ENCODE measurements around the gene LRRC7.
"Not testable (repeated sequence)": the region's sequence is repeated elsewhere in the genome, so short reads cannot be mapped to it uniquely, and the experiment has no call there.

LRRC7 gene

DNA sequence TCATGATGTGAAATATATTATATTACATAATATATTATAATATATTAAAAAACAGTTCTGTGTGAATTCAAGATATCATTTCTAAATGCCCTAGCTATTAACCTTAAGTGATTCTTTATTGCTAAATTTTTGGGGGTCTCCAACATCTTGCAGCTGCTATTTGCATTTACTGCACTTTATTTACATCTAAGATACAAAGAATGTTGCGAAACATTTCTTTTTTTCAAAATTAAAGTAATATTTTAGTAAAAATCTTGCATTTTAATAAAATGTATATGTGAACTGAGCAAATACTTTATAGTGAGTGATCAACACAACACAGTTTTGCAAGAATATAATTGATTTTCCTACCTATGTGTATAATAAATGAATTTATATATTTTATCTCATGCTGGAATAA is 456.6 kb downstream of the LRRC7 start:
- FAIRE-seq: no peak

DNA sequence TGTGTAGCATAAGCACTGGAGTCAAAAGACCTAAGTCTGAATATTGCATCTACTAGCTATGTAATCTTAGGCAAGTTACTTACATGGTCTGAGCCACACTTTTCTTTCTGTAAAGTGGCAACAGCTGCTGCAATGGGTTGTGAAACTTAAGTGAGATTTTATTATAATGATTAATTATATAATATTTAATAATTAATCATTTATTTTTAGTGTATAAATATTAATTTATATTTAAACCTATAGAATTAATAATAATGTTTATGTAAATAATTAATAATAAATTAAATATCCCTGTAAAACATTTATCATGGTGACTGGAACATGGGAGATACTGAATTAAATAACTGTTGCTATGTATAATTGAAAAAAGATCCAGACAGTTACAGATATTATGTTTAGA is 457.3 kb downstream of the LRRC7 start:
- FAIRE-seq (no peak), DNase-seq (ENCODE audit: insufficient read length, low spot score) (no peak)

More for the DNA sequence above, 456.6 kb downstream of the LRRC7 start:
- no peak for DNase-seq (ENCODE audit: insufficient read length, low spot score)

- no peak for DNase-seq (ENCODE audit: insufficient read length, low spot score)
Observed at GRCh38 chr1:70025846-70026245, 458.1 kb downstream of the LRRC7 start.

GRCh38 chr1:70033266-70033873 is 465.6 kb downstream of the LRRC7 start:
- no peak for FAIRE-seq
- no peak for DNase-seq (ENCODE audit: insufficient read length, low spot score)

More at GRCh38 chr1:70025846-70026245, 458.1 kb downstream of the LRRC7 start:
- FAIRE-seq: no peak

- FAIRE-seq (no peak), DNase-seq (ENCODE audit: insufficient read length, low spot score) (no peak)
Observed at GRCh38 chr1:70033936-70034335, 466.2 kb downstream of the LRRC7 start.

DNA sequence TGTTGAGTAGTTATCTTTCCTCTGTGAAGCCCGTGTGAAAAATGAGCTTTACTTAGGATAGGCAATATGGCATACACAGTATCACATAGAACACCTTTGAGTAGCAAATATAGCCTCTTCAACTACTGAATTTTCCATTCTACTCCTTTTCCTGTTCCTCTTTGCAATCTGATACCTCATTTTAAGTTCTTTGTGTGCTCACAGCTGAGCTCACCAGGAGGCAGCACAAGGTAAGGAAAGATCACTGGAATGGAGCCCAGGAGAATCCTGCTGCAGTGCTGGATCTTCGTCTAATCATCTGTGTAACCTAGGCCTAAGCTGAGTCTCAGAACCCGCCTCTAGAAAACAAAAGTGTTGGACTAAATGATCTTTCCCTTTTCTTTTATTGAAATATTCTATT is 466.7 kb downstream of the LRRC7 start:
- no peak for FAIRE-seq
- peak; percentile 36 for DNase-seq (ENCODE audit: insufficient read length, low spot score)

GRCh38 chr1:70038025-70038424 is 470.3 kb downstream of the LRRC7 start:
- DNase-seq (ENCODE audit: insufficient read length, low spot score) (peak; percentile 33), FAIRE-seq (peak; percentile 78)

DNA sequence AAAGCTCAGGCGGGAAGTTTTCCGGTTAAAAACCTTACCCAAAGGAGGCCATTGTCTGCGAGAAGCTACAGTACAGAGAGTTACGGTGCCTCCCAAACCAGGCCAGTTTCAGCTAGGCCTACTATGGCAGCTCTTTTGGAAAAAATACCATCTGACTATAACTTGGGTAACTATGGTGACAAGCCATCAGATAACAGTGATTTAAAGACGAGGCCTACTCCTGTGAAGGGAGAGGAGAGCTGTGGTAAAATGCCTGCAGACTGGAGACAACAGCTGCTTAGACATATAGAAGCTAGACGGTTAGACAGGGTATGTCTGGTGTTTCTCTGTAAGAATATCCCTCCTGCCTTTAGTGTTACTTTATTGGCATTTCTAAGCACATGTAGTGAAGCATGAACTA is 471.8 kb downstream of the LRRC7 start:
- no peak for DNase-seq (ENCODE audit: insufficient read length, low spot score)
- FAIRE-seq: no peak

DNA sequence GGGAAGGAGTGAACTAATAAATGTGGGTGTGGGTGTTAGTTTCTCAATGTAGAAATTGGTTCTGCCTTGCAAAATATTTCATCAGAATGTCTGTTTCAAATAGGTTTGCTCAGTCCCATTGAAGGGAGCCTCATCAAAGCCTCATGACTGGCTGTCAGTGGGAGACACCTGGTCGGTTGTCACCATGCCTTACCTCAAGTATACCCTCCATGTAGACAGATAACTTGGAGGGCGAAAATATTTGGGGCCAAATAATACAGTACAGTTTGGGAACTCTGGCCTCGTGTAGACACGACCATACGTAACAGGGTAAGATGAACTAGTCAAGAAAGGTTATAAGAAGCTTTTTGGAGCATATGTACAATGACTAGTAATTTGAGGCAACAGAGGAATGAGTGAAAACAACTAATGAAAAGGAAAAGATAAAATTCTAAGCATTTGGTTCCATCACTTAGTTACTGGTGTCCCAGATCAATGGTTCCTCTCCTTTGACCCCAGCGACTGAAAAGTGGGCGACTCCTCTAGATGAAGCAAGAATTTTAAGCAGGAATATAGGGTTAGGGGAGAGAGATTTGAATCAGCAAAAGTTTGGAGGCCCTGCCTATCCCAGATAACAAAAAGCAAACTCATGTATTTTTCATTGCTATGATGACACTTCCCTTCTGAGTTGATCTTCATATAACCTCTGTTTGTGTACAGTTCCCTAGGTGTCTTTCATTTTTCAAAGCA is 473.8 kb downstream of the LRRC7 start:
- FAIRE-seq (no peak), DNase-seq (ENCODE audit: insufficient read length, low spot score) (no peak)

DNA sequence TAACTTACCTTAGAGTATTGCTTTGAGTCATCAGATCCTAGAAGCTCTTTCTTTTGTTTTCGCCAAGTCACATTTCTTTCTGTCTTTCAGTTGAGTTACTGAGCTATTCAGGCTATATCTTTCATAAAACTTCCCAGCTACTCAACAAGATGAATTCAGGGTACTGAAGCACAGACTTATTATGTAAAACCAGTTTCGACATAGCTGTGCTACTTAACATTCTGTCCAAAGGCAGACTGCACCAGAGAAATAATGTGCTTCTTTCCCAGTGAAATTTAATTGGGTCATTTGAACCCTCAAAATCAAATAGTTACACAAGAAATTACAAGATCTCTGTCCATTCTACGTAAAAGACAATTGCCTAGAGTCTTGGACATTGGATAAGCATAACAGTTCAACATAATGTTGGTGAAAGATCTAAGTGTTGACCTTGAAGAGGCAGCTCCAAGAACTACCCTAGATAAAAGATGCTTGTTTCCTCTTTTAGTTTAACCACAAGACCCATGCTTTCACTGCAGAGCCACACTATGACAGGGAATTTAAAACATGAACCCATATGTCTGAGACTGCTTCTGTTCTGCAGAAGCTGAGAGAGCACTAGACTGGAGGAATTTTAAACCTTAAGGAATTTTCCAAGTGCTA is 474.5 kb downstream of the LRRC7 start:
- FAIRE-seq: no peak
- DNase-seq (ENCODE audit: insufficient read length, low spot score): no peak

DNA sequence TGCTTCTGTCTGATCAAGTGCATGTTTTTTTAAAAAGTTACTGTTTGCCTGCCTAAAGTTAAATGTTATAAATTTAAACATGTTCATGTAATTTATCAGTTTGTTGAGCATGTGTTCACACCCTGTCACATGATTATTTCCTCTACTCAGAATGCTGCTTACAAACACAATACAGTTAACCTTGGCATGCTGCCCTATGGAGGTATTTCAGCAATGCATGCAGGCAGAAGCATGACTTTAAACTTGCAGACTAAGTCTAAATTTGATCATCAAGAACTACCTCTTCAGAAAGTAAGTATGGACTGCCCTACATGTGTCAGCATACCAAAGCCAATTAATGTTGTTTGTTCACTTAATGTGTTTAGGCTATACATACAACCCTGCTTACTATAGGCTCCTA is 476.1 kb downstream of the LRRC7 start:
- peak; percentile 79 for FAIRE-seq

GRCh38 chr1:70044832-70045231 is 477.1 kb downstream of the LRRC7 start:
- DNase-seq (ENCODE audit: insufficient read length, low spot score) (peak; percentile 13), FAIRE-seq (no peak)

More for the DNA sequence above, 476.1 kb downstream of the LRRC7 start:
- DNase-seq (ENCODE audit: insufficient read length, low spot score): peak; percentile 11

- not testable (repeated sequence) for FAIRE-seq
Observed at GRCh38 chr1:70045581-70045980, 477.9 kb downstream of the LRRC7 start.

DNA sequence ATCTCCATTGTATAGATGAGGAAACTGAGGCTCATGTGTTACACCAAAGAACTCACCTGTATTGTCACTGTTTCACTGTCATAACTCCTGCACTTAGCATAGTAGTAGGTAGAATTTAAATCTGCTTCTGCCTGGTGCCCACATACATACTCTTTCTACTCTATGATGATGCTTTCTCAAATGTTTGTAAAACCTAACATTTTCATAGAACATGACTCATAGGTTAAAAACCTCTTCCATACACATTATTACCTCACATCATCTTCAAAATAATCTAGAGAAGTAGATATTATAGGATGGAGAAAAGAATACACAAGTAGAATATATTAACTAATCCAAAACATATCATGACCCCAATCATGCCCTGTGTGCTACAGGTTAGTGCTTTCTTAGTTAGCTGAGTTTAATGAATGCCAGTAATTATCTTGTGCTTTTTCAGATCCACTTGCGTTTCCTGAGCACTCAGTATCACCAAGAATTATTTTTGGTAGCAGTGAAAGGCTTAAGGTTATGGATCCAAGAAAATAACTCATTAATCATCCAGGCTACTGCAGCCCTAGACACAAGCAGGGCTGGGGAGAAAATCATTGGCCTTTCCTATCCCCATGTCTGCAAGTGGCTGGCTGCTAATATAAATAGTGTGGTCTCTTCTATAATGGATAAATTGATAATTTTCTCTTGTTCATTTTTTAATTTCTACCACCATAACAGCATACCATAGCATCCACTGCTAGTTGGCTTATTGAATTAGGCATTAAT is 480.8 kb downstream of the LRRC7 start:
- FAIRE-seq: no peak
- DNase-seq (ENCODE audit: insufficient read length, low spot score): no peak

More at GRCh38 chr1:70045581-70045980, 477.9 kb downstream of the LRRC7 start:
- DNase-seq (ENCODE audit: insufficient read length, low spot score): not testable (repeated sequence)

DNA sequence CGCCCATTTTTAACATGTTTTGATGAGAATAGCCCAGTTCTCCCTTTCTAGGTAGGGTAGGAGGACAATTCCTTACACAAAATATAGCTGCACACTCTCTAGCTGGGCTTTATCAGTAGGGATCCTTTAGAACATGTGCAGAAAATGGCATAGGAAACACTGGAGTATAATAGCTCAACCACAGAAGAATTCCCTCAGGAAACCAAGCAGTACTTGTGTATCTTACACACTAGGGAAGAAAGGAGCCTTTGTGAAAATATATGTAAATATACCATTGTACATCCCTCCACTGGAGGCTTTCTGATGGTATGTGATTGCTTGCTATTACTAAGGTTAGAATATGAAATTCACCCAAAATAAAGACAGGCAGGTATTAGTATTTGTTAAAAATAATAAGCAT is 484.2 kb downstream of the LRRC7 start:
- FAIRE-seq: no peak

GRCh38 chr1:70057500-70057899 is 489.8 kb downstream of the LRRC7 start:
- DNase-seq (ENCODE audit: insufficient read length, low spot score) (no peak), FAIRE-seq (no peak)

More for the DNA sequence above, 484.2 kb downstream of the LRRC7 start:
- DNase-seq (ENCODE audit: insufficient read length, low spot score): no peak

DNA sequence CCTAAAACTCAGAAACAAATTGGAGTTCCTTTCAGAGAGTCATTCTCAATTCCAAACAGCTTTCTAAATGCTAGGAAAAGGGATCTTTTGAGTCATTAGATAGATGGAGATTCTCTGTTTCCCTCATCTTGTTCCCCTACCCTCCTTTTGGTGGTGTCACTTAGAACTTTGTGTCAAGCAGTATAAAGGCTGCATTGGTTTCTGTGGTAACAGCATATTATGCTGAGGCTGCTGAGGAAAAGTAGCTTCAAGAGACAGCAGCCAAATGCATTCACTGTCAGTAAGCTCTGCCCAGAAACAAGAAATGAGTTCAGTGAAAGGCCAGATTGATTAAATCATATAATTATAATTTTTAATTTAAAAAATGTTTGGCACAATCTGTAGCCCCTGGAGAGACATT is 493.5 kb downstream of the LRRC7 start:
- DNase-seq (ENCODE audit: insufficient read length, low spot score) (no peak), FAIRE-seq (no peak)

- FAIRE-seq (no peak), DNase-seq (ENCODE audit: insufficient read length, low spot score) (no peak)
Observed at GRCh38 chr1:70063861-70064260, 496.1 kb downstream of the LRRC7 start.

- DNase-seq (ENCODE audit: insufficient read length, low spot score) (no peak), FAIRE-seq (no peak)
Observed at GRCh38 chr1:70066711-70067110, 499.0 kb downstream of the LRRC7 start.

- FAIRE-seq (no peak), DNase-seq (ENCODE audit: insufficient read length, low spot score) (no peak)
Observed at GRCh38 chr1:70071601-70072000, 503.9 kb downstream of the LRRC7 start.

GRCh38 chr1:70072231-70072751 is 504.6 kb downstream of the LRRC7 start:
- no peak for FAIRE-seq
- DNase-seq (ENCODE audit: insufficient read length, low spot score): no peak

Measured in HTR-8/SVneo (cell line).